ENCODE data around the gene RPS6KA1.
"Not testable (repeated sequence)": the region's sequence is repeated elsewhere in the genome, so short reads cannot be mapped to it uniquely, and the experiment has no call there.

RPS6KA1 gene

GRCh38 chr1:26556111-26556510, 26.6 kb downstream of the RPS6KA1 start:
- no peak for DNase-seq

- no peak for DNase-seq
Observed at GRCh38 chr1:26557008-26557407, 27.4 kb downstream of the RPS6KA1 start.

- DNase-seq: no peak
Observed at GRCh38 chr1:26558685-26559048, 29.1 kb downstream of the RPS6KA1 start.

- DNase-seq: no peak
Observed at GRCh38 chr1:26560403-26560780, 30.8 kb downstream of the RPS6KA1 start.

- no peak for DNase-seq
Observed at GRCh38 chr1:26570287-26570686, 40.7 kb downstream of the RPS6KA1 start.

GRCh38 chr1:26571381-26571780, 41.8 kb downstream of the RPS6KA1 start:
- no peak for DNase-seq

- DNase-seq: no peak
Observed at GRCh38 chr1:26574018-26574417, 44.5 kb downstream of the RPS6KA1 start.

GRCh38 chr1:26574719-26575251, 45.2 kb downstream of the RPS6KA1 start:
- DNase-seq: no peak

- no peak for DNase-seq
Observed at GRCh38 chr1:26575348-26575747, 45.8 kb downstream of the RPS6KA1 start.

GRCh38 chr1:26578167-26578566, 48.6 kb downstream of the RPS6KA1 start:
- no peak for DNase-seq

- no peak for DNase-seq
Observed at GRCh38 chr1:26579681-26580111, 50.1 kb downstream of the RPS6KA1 start.

GRCh38 chr1:26580116-26580515, 50.6 kb downstream of the RPS6KA1 start:
- no peak for DNase-seq

GRCh38 chr1:26581287-26581651, 51.7 kb downstream of the RPS6KA1 start:
- DNase-seq: no peak

- DNase-seq: no peak
Observed at GRCh38 chr1:26582053-26582835, 52.7 kb downstream of the RPS6KA1 start.

- no peak for DNase-seq
Observed at GRCh38 chr1:26582836-26583460, 53.4 kb downstream of the RPS6KA1 start.

- no peak for DNase-seq
Observed at GRCh38 chr1:26583646-26584485, 54.3 kb downstream of the RPS6KA1 start.

- not testable (repeated sequence) for DNase-seq
Observed at GRCh38 chr1:26584588-26584987, 55.0 kb downstream of the RPS6KA1 start.

- no peak for DNase-seq
Observed at GRCh38 chr1:26585471-26585870, 55.9 kb downstream of the RPS6KA1 start.

- DNase-seq: no peak
Observed at GRCh38 chr1:26593385-26593784, 63.8 kb downstream of the RPS6KA1 start.

GRCh38 chr1:26594593-26594992, 65.0 kb downstream of the RPS6KA1 start:
- not testable (repeated sequence) for DNase-seq

- DNase-seq: no peak
Observed at GRCh38 chr1:26597629-26598039, 68.1 kb downstream of the RPS6KA1 start.

GRCh38 chr1:26598890-26599289, 69.3 kb downstream of the RPS6KA1 start:
- DNase-seq: no peak

GRCh38 chr1:26602378-26602959, 72.9 kb downstream of the RPS6KA1 start:
- DNase-seq: no peak
